NT2/D1 (cell line): ENCODE data around the gene RPS6KA5.

ENCODE experiments used
- SUZ12 ChIP-seq: IDR thresholded peaks from 2 replicates; pipeline ENCODE4 v1.6.1; 2011; ENCODE audit not compliant: insufficient read length, insufficient read depth; ENCODE audit errors: extremely low read depth
- ZNF274 ChIP-seq: IDR thresholded peaks from 2 replicates; pipeline ENCODE4 v1.6.1; 2011; ENCODE audit warnings: mild to moderate bottlenecking, low read depth, low read length

DNA sequence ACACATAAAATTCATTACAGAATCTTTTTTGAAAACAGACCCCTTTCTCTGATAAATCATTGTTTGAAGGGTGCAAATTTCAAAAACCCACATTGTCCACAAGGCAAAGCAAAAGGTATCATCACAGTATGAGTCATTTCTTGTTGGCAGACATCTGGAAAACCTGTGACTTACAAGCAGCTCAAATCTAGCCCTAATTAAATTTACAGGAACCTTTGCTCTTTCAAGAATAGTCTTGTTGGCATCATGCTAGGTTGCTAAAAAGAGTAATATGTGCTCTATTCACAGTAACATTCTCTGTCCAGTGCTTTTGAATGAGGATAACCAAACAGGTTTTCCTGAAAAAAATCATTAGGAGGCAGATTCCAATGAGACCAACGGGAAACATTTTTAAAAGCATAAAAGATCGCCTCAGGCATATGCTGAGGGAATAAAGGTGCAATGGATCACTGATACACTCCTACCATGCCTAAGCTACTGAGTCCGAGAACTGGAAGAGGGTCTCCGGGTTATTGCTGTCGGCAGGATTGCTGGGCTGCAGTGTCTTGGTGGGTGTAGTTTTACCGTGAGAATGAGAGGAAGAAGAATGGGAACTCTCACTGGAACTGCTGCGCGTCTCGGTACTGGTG is 188.7 kb downstream of the RPS6KA5 start:
- TF ChIP-seq SUZ12 (no peak), ZNF274 (no peak)
